GM19397 (cell line): ENCODE measurements around the gene TSR1.

Experiments
- ATAC-seq: cut with Tn5 transposase; IDR thresholded peaks from one replicate; pipeline ENCODE4 v1.9.1; 2021; ENCODE audit warnings: mild to moderate bottlenecking, moderate library complexity; ENCODE audit not compliant: unreplicated experiment

The TSR1 gene

GRCh38 chr17:2336215-2336851 is at the start of gene TSR1:
Gene TSR1, minus strand, starts transcription at chr17:2336457. Its CDS starts 30 bp downstream, at chr17:2336427.
- ATAC-seq = peak; percentile 77

DNA sequence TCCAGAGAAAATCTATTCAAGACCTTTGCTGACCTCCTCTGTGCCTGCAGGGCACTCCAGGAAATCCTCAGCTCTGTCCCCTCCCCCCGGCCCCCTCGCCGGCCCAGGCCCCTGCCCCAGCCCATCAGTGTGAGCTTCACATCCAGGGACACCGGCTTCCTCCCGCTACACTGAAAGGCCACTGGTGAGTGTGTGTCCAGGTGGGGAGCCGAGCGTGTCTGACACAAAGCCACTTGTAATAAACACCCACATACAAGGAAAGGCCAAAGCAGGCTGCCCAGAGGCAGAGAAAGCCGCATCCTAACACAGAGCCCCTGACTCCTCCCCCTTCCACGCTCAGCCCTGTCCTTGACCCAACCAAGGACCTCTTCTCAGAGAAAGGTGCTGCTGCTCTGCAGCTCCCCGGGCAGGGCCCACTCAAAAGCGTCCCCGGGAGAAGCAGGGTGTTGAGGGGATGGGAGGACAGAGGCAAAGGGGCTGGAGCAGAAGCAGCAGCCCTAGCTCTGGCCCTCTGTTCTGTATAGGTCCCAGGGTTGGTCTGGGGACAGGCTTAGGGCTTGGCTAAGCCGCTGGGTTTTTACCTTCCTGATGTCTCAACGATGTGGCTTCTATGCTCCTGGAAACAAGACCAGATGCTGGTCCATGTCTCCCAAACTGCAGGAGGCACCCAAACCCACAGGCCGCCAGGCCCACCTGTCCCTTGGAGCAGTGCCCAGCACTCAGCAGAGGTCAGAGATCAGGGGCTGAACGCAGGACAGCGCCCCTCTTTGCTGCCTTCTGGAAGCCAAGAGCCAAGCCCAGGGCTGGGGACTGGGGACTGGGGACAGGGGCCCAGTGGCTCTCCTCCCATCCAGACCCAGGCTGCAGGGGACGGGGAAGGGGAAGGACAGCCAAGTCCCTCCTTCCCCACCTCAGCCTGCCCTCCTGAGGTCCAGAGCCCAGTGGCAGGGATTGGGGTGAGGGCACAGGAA is 49.3 kb upstream of the TSR1 start:
- no peak for ATAC-seq

DNA sequence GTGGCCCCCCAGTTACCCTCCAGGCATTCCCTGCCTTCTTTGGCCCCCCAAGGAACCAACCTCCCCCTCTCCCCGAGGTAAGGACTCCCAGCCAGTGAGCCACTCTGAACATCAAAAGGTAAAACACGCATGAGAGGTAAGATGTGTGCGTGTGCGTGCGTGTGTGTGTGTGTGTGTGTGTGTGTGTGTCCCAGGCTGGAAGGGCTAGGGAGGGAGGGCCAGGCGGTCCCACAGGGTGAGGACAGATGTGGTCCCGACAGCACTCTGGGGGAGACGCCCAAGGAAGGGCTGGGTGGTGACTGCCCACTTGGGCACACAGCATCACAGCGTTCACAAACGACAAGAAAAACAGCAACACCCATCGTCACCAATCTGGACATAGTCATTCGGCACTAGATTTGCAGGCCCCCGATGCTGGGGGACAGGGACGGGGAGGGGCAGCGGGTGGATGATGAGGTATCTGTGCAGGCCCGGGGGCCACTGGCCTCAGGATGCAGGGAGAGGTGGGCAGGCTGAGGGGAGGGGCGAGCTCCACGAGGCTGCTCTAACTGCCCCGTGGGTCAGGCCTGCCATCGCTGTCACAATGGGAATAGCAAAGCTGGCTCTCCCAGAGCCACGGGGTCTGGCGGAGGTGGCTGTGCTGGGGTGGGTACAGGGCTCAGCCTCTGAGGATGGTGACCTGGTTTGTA is 48.3 kb upstream of the TSR1 start:
- no peak for ATAC-seq

GRCh38 chr17:2383628-2384167 is 47.4 kb upstream of the TSR1 start:
- no peak for ATAC-seq

DNA sequence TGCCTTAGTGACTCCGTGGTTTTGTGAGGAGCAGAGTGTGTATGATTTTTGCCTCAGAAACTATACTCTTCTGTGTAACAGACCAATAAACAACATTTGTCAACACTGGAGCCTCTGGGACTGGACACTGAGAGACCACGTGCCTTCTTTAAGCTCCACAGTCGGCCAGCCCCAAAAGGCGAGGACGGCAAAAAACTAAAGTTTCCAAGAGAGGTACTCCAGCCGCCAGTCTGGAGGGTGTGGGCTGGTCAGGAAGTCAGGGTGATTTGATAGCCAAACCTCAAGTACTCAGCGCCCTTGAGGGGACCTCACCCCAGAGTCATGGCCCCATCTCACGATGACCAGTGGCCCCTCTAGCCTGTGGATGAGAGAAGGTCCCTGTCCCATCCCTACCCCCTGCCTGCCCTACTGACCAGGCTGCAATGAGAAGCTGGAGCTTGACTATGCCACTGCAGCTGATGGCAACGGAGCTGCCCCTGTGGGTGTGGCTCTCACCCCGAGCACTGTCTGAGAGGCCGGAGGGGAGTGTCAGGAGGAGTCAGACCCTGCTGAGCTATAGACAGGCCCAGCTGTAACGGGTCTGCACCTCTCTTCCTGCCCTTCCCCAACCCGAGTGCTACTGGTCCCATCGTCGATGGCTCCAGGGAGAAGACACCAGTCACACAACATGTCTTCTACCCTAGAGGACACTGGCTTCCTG is 44.8 kb upstream of the TSR1 start:
- no peak for ATAC-seq

- no peak for ATAC-seq
These were observed 44.1 kb upstream of the TSR1 start for GRCh38 chr17:2380226-2380922.

GRCh38 chr17:2379489-2380225 is 43.4 kb upstream of the TSR1 start:
- no peak for ATAC-seq

DNA sequence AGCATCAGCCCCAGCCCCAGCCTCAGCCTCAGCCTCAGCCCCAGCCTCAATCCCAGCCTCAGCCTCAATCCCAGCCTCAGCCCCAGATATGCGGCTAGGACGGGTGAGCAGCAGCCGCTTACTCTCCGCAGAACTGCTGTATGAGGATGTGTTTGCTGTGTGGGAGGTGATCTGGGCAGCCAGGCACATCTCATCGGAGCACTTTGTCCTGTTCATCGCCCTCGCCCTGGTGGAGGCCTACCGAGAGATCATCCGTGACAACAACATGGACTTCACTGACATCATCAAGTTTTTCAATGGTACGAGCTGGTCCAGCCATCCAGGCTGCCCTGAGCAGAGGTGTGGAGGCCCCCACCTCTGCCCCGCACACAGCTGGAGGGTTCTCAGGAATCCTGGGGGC is 42.6 kb upstream of the TSR1 start:
- no peak for ATAC-seq

- no peak for ATAC-seq
These were observed 41.4 kb upstream of the TSR1 start for GRCh38 chr17:2377659-2378058.

- no peak for ATAC-seq
These were observed 39.9 kb upstream of the TSR1 start for GRCh38 chr17:2376107-2376506.

GRCh38 chr17:2375406-2375805 is 39.1 kb upstream of the TSR1 start:
- ATAC-seq = no peak

DNA sequence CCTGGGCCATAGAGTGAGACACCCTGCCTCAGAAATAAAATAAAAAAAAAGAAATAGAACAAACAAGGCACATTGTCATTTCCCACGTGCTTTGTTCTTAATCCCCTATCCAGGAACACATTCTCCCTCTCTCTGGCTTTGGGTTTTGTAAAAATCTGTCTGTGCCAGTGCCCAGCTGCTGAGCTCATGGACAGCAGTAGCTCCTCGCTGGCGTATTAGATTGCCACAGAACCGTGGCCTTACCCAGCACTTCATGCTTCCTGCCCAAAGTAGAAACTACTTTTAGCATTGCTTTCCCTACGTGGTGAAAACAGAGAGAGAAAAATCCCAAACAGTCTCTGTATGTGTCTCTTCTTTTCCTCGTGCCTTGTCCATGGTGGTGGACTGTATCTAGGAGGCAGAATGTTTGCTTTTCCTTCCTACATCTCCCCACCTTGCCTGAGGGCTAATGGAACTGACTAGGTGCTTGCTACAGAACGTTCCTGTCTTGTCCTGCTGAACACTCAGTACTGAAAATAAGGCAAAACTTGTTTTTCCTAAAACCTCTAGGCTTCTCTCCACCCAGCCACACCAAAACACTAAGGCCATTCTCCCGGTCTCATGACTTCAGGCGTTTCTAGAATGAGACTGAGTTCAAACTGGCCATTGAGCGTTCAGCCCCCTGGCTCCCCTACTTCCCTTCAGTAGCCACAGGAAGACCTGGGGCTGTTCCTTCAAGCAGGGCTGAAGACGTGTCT is 38.5 kb upstream of the TSR1 start:
- ATAC-seq = no peak

DNA sequence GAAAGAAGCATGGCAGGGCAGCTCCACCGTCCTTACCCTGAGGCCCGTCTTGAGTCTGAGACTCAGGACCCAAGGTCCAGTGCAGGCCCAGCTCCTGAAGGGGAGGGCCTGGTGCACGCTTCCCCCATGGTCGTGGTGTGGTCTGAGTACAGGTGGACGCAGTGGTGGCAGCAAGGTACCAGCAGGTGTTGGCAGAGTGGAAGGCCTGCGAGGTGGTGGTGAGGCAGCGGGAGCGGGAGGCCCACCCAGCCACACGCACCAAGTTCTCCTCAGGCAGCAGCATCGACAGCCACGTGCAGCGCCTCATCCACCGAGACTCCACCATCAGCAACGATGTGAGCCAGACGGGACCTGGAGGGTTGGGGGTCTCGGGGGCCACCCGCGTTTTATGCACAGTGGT is 36.9 kb upstream of the TSR1 start:
- no peak for ATAC-seq

- ATAC-seq = no peak
These were observed 36.4 kb upstream of the TSR1 start for GRCh38 chr17:2372681-2373080.

- ATAC-seq = no peak
These were observed 35.9 kb upstream of the TSR1 start for GRCh38 chr17:2372180-2372579.

DNA sequence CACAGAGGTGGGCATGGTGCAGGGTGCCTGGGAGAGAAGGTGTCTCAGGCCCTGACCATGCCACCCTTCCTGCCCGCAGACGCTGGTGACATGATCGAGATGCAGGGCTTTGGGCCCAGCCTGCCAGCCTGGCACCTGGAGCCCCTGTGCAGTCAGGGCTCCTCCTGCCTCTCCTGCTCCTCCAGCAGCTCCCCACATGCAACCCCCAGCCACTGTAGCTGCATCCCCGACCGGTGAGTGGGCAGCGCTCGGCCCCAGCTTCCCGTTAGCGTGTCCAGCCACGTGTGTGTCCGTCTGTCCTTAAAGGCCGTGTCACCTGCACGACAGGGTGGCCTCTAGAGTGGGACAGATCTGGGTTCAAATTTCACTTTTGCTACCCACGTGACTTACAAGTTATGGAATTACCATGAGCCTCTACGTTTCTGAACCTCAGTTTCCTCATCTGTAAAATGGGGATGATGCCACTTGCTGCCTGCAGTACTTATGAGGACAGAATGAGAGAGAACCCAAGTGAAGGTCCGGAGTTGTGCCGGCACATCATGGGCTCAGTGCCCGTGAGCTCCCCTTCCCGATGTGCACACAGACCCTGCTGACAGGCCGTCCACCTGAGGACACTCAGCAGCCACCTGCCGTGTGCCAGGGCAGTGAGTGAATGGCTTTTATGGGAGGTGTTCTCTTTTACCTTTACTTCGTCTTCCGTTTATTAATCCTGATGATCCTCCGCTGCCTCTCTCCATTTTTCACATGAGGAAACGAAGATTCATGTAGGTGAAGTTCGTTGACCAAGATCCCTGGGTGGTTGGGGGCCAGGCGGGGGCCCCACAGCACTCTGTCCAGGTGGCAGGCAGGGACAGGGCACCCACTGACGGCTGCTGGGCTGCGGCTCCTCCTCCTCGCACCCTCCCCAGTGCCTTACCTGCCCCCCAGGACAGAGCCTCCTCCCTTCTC is 35.2 kb upstream of the TSR1 start:
- ATAC-seq = no peak

- no peak for ATAC-seq
These were observed 33.9 kb upstream of the TSR1 start for GRCh38 chr17:2370211-2370589.
